ENCODE measurements around the gene SSNA1.

The SSNA1 gene

GRCh38 chr9:137176302-137177182 is 11.9 kb upstream of the SSNA1 start:
- Histone ChIP-seq H2BK5ac (ENCODE audit: low read length) (no peak overlapping the region), H3K27ac (replicated peaks; ENCODE audit: low read length) (no peak overlapping the region), H3K9ac (ENCODE audit: low read depth, low read length, poor library complexity) (no peak overlapping the region), H3K36me3 (replicated peaks in 1 of 2; ENCODE audit: control insufficient read depth in 2 of 2, insufficient read depth in 2 of 2, low read length in 2 of 2) (peaks cover 13 to 34% of the 10 kb centered on the region in 2 donors), H3K4me3 (ENCODE audit: low read length in 2 of 2) (no peak overlapping the region), H3K23ac (ENCODE audit: low read depth, low read length, poor library complexity) (peak overlapping the region; percentile 92), H2BK12ac (ENCODE audit: low read length) (no peak overlapping the region), H2BK120ac (ENCODE audit: low read depth, low read length) (no peak overlapping the region), H3K4me2 (ENCODE audit: insufficient read depth, low read length, poor library complexity, severe bottlenecking) (no peak overlapping the region), H3K14ac (ENCODE audit: low read length) (no peak overlapping the region), H2AFZ (ENCODE audit: low read length) (no peak overlapping the region), H4K91ac (ENCODE audit: low read depth, low read length, poor library complexity) (no peak overlapping the region), H3K18ac (ENCODE audit: low read length) (no peak overlapping the region), H3K9me3 (replicated peaks in 1 of 2; ENCODE audit: control insufficient read depth in 2 of 2, insufficient read depth in 1 of 2, low read depth in 1 of 2, low read length in 2 of 2) (no peaks in the 10 kb centered on the region), H3K4ac (ENCODE audit: low read length) (no peak overlapping the region), H3K79me1 (ENCODE audit: low read depth, low read length) (peaks cover 8% of the 10 kb centered on the region), H3K27me3 (ENCODE audit: control insufficient read depth in 3 of 3, insufficient read depth in 3 of 3, low read depth in 1 of 3, low read length in 3 of 3) (peaks cover 0 to 18% (median 10%) of the 10 kb centered on the region in 3 experiments), H4K8ac (ENCODE audit: low read depth, low read length) (no peak overlapping the region), H2AK5ac (ENCODE audit: low read depth, low read length) (no peak overlapping the region), H3K4me1 (ENCODE audit: control insufficient read depth in 2 of 2, insufficient read depth in 1 of 2, low read depth in 1 of 2, low read length in 2 of 2) (peaks cover 0 to 5% of the 10 kb centered on the region in 2 donors), H2BK15ac (ENCODE audit: low read length) (no peak overlapping the region)
- no CpG with 5 or more reads among the region's 17 CpGs for WGBS, 2 donors (ENCODE audit: extremely low coverage in 2 of 2, insufficient read length in 2 of 2, insufficient replicate concordance in 1 of 2)
- no peak for DNase-seq (ENCODE audit: low spot score)

GRCh38 chr9:137178201-137178938 is 10.1 kb upstream of the SSNA1 start:
- no peak overlapping the region for H4K8ac ChIP-seq (ENCODE audit: low read depth, low read length)
- H2BK120ac ChIP-seq (ENCODE audit: low read depth, low read length), result no peak overlapping the region
- H2BK5ac ChIP-seq (ENCODE audit: low read length), result no peak overlapping the region
- no peak overlapping the region for H2BK15ac ChIP-seq (ENCODE audit: low read length)
- no peak overlapping the region for H2AK5ac ChIP-seq (ENCODE audit: low read depth, low read length)
- DNase-seq (ENCODE audit: low spot score), result no peak
- H3K9me3 ChIP-seq (replicated peaks in 1 of 2; ENCODE audit: control insufficient read depth in 2 of 2, insufficient read depth in 1 of 2, low read depth in 1 of 2, low read length in 2 of 2), result no peaks in the 10 kb centered on the region
- peaks cover 0 to 5% of the 10 kb centered on the region in 2 donors for H3K4me1 ChIP-seq (ENCODE audit: control insufficient read depth in 2 of 2, insufficient read depth in 1 of 2, low read depth in 1 of 2, low read length in 2 of 2)
- H2AFZ ChIP-seq (ENCODE audit: low read length), result no peak overlapping the region
- no peak overlapping the region for H3K4ac ChIP-seq (ENCODE audit: low read length)
- H3K27ac ChIP-seq (replicated peaks; ENCODE audit: low read length), result no peak overlapping the region
- peaks cover 8% of the 10 kb centered on the region for H3K79me1 ChIP-seq (ENCODE audit: low read depth, low read length)
- no peak overlapping the region for H3K18ac ChIP-seq (ENCODE audit: low read length)
- H3K4me3 ChIP-seq (ENCODE audit: low read length in 2 of 2), result no peak overlapping the region
- H3K23ac ChIP-seq (ENCODE audit: low read depth, low read length, poor library complexity), result no peak overlapping the region
- peaks cover 23 to 48% of the 10 kb centered on the region in 2 donors for H3K36me3 ChIP-seq (replicated peaks in 1 of 2; ENCODE audit: control insufficient read depth in 2 of 2, insufficient read depth in 2 of 2, low read length in 2 of 2)
- H3K4me2 ChIP-seq (ENCODE audit: insufficient read depth, low read length, poor library complexity, severe bottlenecking), result peak overlapping the region; percentile 2
- no peak overlapping the region for H3K14ac ChIP-seq (ENCODE audit: low read length)
- peaks cover 0 to 8% (median 7%) of the 10 kb centered on the region in 3 experiments for H3K27me3 ChIP-seq (ENCODE audit: control insufficient read depth in 3 of 3, insufficient read depth in 3 of 3, low read depth in 1 of 3, low read length in 3 of 3)
- H3K9ac ChIP-seq (ENCODE audit: low read depth, low read length, poor library complexity), result no peak overlapping the region
- H4K91ac ChIP-seq (ENCODE audit: low read depth, low read length, poor library complexity), result no peak overlapping the region
- H2BK12ac ChIP-seq (ENCODE audit: low read length), result no peak overlapping the region
- no CpG with 5 or more reads among the region's 23 CpGs for WGBS, 2 donors (ENCODE audit: extremely low coverage in 2 of 2, insufficient read length in 2 of 2, insufficient replicate concordance in 1 of 2)

GRCh38 chr9:137178939-137179630 is 9.4 kb upstream of the SSNA1 start:
- Histone ChIP-seq H3K9ac (ENCODE audit: low read depth, low read length, poor library complexity) (no peak overlapping the region), H4K8ac (ENCODE audit: low read depth, low read length) (no peak overlapping the region), H3K27me3 (ENCODE audit: control insufficient read depth in 3 of 3, insufficient read depth in 3 of 3, low read depth in 1 of 3, low read length in 3 of 3) (peaks cover 0 to 6% (median 1%) of the 10 kb centered on the region in 3 experiments), H3K4me1 (ENCODE audit: control insufficient read depth in 2 of 2, insufficient read depth in 1 of 2, low read depth in 1 of 2, low read length in 2 of 2) (peaks cover 0 to 5% of the 10 kb centered on the region in 2 donors), H3K18ac (ENCODE audit: low read length) (no peak overlapping the region), H2BK120ac (ENCODE audit: low read depth, low read length) (no peak overlapping the region), H2AFZ (ENCODE audit: low read length) (no peak overlapping the region), H3K4ac (ENCODE audit: low read length) (no peak overlapping the region), H3K79me1 (ENCODE audit: low read depth, low read length) (peaks cover 8% of the 10 kb centered on the region), H3K4me2 (ENCODE audit: insufficient read depth, low read length, poor library complexity, severe bottlenecking) (no peak overlapping the region), H3K27ac (replicated peaks; ENCODE audit: low read length) (no peak overlapping the region), H3K36me3 (replicated peaks in 1 of 2; ENCODE audit: control insufficient read depth in 2 of 2, insufficient read depth in 2 of 2, low read length in 2 of 2) (peaks cover 29 to 55% of the 10 kb centered on the region in 2 donors), H3K14ac (ENCODE audit: low read length) (no peak overlapping the region), H3K23ac (ENCODE audit: low read depth, low read length, poor library complexity) (no peak overlapping the region), H3K9me3 (replicated peaks in 1 of 2; ENCODE audit: control insufficient read depth in 2 of 2, insufficient read depth in 1 of 2, low read depth in 1 of 2, low read length in 2 of 2) (no peaks in the 10 kb centered on the region), H2AK5ac (ENCODE audit: low read depth, low read length) (no peak overlapping the region), H2BK12ac (ENCODE audit: low read length) (no peak overlapping the region), H2BK5ac (ENCODE audit: low read length) (no peak overlapping the region), H2BK15ac (ENCODE audit: low read length) (no peak overlapping the region), H4K91ac (ENCODE audit: low read depth, low read length, poor library complexity) (no peak overlapping the region), H3K4me3 (ENCODE audit: low read length in 2 of 2) (peak overlapping the region in 1 of 2 donors; percentile 42)
- no CpG with 5 or more reads among the region's 19 CpGs for WGBS, 2 donors (ENCODE audit: extremely low coverage in 2 of 2, insufficient read length in 2 of 2, insufficient replicate concordance in 1 of 2)
- DNase-seq (ENCODE audit: low spot score), result no peak
